ENCODE data around the gene AKIP1.

DNA sequence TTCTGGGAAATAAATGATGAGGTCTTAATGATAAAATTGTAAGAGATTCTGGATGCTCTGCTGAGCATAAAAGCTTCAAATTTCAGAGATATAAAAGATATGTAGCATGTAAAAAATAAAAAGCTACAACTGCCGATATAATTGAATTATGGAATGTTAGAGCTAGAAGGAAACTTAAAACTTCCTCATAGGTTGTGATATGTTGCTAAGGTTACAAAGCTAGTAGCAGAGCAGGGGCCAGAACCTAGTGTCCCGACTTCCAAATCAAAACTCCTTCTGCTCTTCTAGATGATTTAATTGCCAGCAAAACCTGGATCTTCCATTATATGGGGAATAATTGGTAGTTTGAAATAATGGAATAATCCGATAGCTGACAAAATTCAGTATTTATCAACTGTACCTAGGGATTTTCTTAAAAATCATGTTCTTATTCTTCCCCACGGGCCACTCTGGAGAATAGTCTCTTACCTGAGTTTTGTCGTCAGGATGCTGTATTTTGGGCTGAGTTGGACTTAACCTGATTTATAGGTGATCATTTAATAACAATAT, 31.6 kb downstream of the AKIP1 start, which contains the start of gene ASCL3:
- TF ChIP-seq TAF1 (IDR thresholded peaks at IDR 0.05; ENCODE audit: low read depth): no peak
- no peak for TF ChIP-seq CTCF (IDR thresholded peaks at IDR 0.05; ENCODE audit: poor library complexity, severe bottlenecking)
- TF ChIP-seq SMC3 (conservative IDR thresholded peaks at IDR 0.05; ENCODE audit: poor library complexity): no peak
- TF ChIP-seq POLR2AphosphoS5 (IDR thresholded peaks at IDR 0.05): no peak

Data from neural cell (in vitro differentiated cells).